Neural progenitor cell (in vitro differentiated cells): ENCODE data around the gene ARPC3.
"Not testable (repeated sequence)": the region's sequence is repeated elsewhere in the genome, so short reads cannot be mapped to it uniquely, and the experiment has no call there.

Experiments used
- EZH2 ChIP-seq: fragments of 200-600 bp; sonication (generic); IDR thresholded peaks from 2 replicates; pipeline ENCODE4 v1.6.1; 2017; ENCODE audit warnings: antibody characterized with exemption, mild to moderate bottlenecking, moderate library complexity
- EZH2phosphoT487 ChIP-seq: fragments of 200-600 bp; sonication (generic); IDR thresholded peaks from 2 replicates; pipeline ENCODE4 v1.6.1; 2017; ENCODE audit warnings: antibody characterized with exemption
- TF ChIP-seq, protein P1 (sequence below): fragments of 200-600 bp; sonication (generic); IDR thresholded peaks from 2 replicates; pipeline ENCODE4 v1.5.1; 2017; ENCODE audit warnings: antibody characterized with exemption, mild to moderate bottlenecking

- TF ChIP-seq, protein P1, sequence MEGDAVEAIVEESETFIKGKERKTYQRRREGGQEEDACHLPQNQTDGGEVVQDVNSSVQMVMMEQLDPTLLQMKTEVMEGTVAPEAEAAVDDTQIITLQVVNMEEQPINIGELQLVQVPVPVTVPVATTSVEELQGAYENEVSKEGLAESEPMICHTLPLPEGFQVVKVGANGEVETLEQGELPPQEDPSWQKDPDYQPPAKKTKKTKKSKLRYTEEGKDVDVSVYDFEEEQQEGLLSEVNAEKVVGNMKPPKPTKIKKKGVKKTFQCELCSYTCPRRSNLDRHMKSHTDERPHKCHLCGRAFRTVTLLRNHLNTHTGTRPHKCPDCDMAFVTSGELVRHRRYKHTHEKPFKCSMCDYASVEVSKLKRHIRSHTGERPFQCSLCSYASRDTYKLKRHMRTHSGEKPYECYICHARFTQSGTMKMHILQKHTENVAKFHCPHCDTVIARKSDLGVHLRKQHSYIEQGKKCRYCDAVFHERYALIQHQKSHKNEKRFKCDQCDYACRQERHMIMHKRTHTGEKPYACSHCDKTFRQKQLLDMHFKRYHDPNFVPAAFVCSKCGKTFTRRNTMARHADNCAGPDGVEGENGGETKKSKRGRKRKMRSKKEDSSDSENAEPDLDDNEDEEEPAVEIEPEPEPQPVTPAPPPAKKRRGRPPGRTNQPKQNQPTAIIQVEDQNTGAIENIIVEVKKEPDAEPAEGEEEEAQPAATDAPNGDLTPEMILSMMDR: not testable (repeated sequence)
- not testable (repeated sequence) for TF ChIP-seq EZH2, EZH2phosphoT487
Observed at GRCh38 chr12:110465765-110466164, 15.6 kb upstream of the ARPC3 start.
